Measurements from ENCODE around the gene MCM9.
A peak's percentile ranks its signal among the peaks of the same experiment; 100 is the strongest.

MCM9 gene

GRCh38 chr6:118895859-118896258, 39.1 kb downstream of the MCM9 start:
- no peak for DNase-seq (ENCODE audit: low spot score)
- peak overlapping the region; percentile 97 for H3K4me3 ChIP-seq
- no peak for TF ChIP-seq CTCF (IDR thresholded peaks at IDR 0.05)
- H3K27ac ChIP-seq: no peak overlapping the region

GRCh38 chr6:118895261-118895560, 39.7 kb downstream of the MCM9 start:
- DNase-seq (ENCODE audit: low spot score): no peak
- Histone ChIP-seq H3K4me3 (peak overlapping the region; percentile 97), H3K27ac (peak overlapping the region; percentile 97)
- no peak for TF ChIP-seq CTCF (IDR thresholded peaks at IDR 0.05)

GRCh38 chr6:118894425-118895260, 40.3 kb downstream of the MCM9 start:
- Histone ChIP-seq H3K4me3 (peak overlapping the region; percentile 97), H3K27ac (peak overlapping the region; percentile 97)
- peak; percentile 84 for DNase-seq (ENCODE audit: low spot score)
- TF ChIP-seq CTCF (IDR thresholded peaks at IDR 0.05): no peak

GRCh38 chr6:118893807-118894424, 41.0 kb downstream of the MCM9 start, which contains the start of gene ASF1A:
TSS of gene ASF1A (plus strand) at chr6:118894152. CDS start at chr6:118894414, 262 bp downstream.
- Histone ChIP-seq H3K4me3 (peak within 1 kb of the TSS; percentile 97), H3K27ac (peak within 1 kb of the TSS; percentile 97)
- TF ChIP-seq CTCF (IDR thresholded peaks at IDR 0.05): no peak
- peak; percentile 98 for DNase-seq (ENCODE audit: low spot score)

- Histone ChIP-seq H3K4me3 (peak overlapping the region; percentile 97), H3K27ac (peak overlapping the region; percentile 63 to 97)
- DNase-seq (ENCODE audit: low spot score): no peak
- TF ChIP-seq CTCF (IDR thresholded peaks at IDR 0.05): no peak
Measured at GRCh38 chr6:118893064-118893806, 41.7 kb downstream of the MCM9 start.

- H3K27ac ChIP-seq: peak overlapping the region; percentile 63 to 97
- H3K4me3 ChIP-seq: peak overlapping the region; percentile 97
- no peak for TF ChIP-seq CTCF (IDR thresholded peaks at IDR 0.05)
- no peak for DNase-seq (ENCODE audit: low spot score)
Measured at GRCh38 chr6:118892355-118892991, 42.5 kb downstream of the MCM9 start.
